Measurements from ENCODE around the gene EFL1.
"Not testable (repeated sequence)": the region's sequence is repeated elsewhere in the genome, so short reads cannot be mapped to it uniquely, and the experiment has no call there.

EFL1 gene

GRCh38 chr15:82262422-82263026 lies at the start of gene EFL1, which contains the start of gene SAXO2:
Gene EFL1 (minus strand): TSS chr15:82262734. CDS start chr15:82261778, 956 bp downstream.
Gene SAXO2 (plus strand): TSS chr15:82262818. CDS start chr15:82262880, 62 bp downstream.
- peak; percentile 86 for DNase-seq (ENCODE audit: low spot score)

GRCh38 chr15:82311321-82311720 lies 48.8 kb upstream of the EFL1 start:
- DNase-seq (ENCODE audit: low spot score), result not testable (repeated sequence)

GRCh38 chr15:82309802-82310201 lies 47.3 kb upstream of the EFL1 start:
- DNase-seq (ENCODE audit: low spot score), result no peak

- no peak for DNase-seq (ENCODE audit: low spot score)
Observed at GRCh38 chr15:82307714-82308081, 45.2 kb upstream of the EFL1 start.

GRCh38 chr15:82306791-82307713 lies 44.5 kb upstream of the EFL1 start:
- DNase-seq (ENCODE audit: low spot score), result no peak

- no peak for DNase-seq (ENCODE audit: low spot score)
Observed at GRCh38 chr15:82305621-82306048, 43.1 kb upstream of the EFL1 start.

- no peak for DNase-seq (ENCODE audit: low spot score)
Observed at GRCh38 chr15:82304778-82305090, 42.2 kb upstream of the EFL1 start.

GRCh38 chr15:82303956-82304777 lies 41.6 kb upstream of the EFL1 start:
- DNase-seq (ENCODE audit: low spot score), result no peak

- DNase-seq (ENCODE audit: low spot score), result no peak
Observed at GRCh38 chr15:82301296-82302016, 38.9 kb upstream of the EFL1 start.

- DNase-seq (ENCODE audit: low spot score), result no peak
Observed at GRCh38 chr15:82300883-82301282, 38.3 kb upstream of the EFL1 start.

GRCh38 chr15:82300326-82300725 lies 37.8 kb upstream of the EFL1 start:
- not testable (repeated sequence) for DNase-seq (ENCODE audit: low spot score)

- DNase-seq (ENCODE audit: low spot score), result not testable (repeated sequence)
Observed at GRCh38 chr15:82299511-82299914, 37.0 kb upstream of the EFL1 start.

- DNase-seq (ENCODE audit: low spot score), result no peak
Observed at GRCh38 chr15:82298520-82298919, 36.0 kb upstream of the EFL1 start.

GRCh38 chr15:82298032-82298431 lies 35.5 kb upstream of the EFL1 start:
- no peak for DNase-seq (ENCODE audit: low spot score)

- no peak for DNase-seq (ENCODE audit: low spot score)
Observed at GRCh38 chr15:82297546-82297945, 35.0 kb upstream of the EFL1 start.

- DNase-seq (ENCODE audit: low spot score), result no peak
Observed at GRCh38 chr15:82294061-82294690, 31.6 kb upstream of the EFL1 start.

- no peak for DNase-seq (ENCODE audit: low spot score)
Observed at GRCh38 chr15:82292271-82292670, 29.7 kb upstream of the EFL1 start.

GRCh38 chr15:82288202-82288601 lies 25.7 kb upstream of the EFL1 start:
- not testable (repeated sequence) for DNase-seq (ENCODE audit: low spot score)

GRCh38 chr15:82286475-82286874 lies 23.9 kb upstream of the EFL1 start:
- not testable (repeated sequence) for DNase-seq (ENCODE audit: low spot score)

- not testable (repeated sequence) for DNase-seq (ENCODE audit: low spot score)
Observed at GRCh38 chr15:82284381-82284780, 21.8 kb upstream of the EFL1 start.

- DNase-seq (ENCODE audit: low spot score), result not testable (repeated sequence)
Observed at GRCh38 chr15:82282386-82282785, 19.9 kb upstream of the EFL1 start.
